ENCODE data around the gene NCOR1.

The NCOR1 gene

GRCh38 chr17:16108386-16108785 is 106.9 kb downstream of the NCOR1 start:
- H3K27me3 ChIP-seq: no peaks in the 10 kb centered on the region
- no peak overlapping the region for H3K4me3 ChIP-seq (ENCODE audit: low read depth in 1 of 2, low read length in 1 of 2)
- H3K9me3 ChIP-seq: no peaks in the 10 kb centered on the region
- no peaks in the 10 kb centered on the region for H3K4me1 ChIP-seq (ENCODE audit: control insufficient read depth in 1 of 2, insufficient read depth in 1 of 2, low read depth in 1 of 2, low read length in 1 of 2)
- H3K36me3 ChIP-seq: peaks cover 60% of the 10 kb centered on the region
- no peak overlapping the region for H3K27ac ChIP-seq
- no peak for TF ChIP-seq CTCF (IDR thresholded peaks at IDR 0.05)

DNA sequence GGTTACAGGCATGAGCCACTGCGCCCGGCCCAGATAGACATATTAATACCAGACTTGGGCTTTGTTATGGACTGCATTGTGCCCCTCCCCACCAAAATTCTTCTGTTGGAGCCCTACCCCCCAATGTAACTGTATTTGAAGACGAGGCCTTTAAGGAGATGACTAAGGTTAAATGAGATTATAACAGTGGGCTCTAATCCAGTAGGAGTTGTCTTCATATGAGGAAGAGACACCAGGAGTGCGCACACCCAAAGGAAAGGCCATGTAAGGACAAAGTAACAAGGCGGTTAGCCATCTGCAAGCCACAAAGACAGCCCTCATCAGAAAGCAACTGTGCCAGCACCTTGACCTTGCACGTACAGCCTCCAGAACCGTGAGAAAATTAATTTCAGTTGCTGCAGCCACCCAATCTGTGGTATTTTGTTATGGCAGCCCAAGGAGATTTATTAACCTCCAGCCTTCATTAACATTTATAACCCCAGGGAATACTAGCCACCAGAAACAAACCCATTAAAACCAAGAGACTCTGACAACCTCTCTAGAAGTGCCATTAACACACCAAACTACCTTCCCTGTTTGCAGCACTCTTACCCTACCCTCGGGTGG is 108.1 kb downstream of the NCOR1 start:
- H3K36me3 ChIP-seq: peaks cover 54% of the 10 kb centered on the region
- no peak overlapping the region for H3K27ac ChIP-seq
- no peaks in the 10 kb centered on the region for H3K9me3 ChIP-seq
- no peak for TF ChIP-seq CTCF (IDR thresholded peaks at IDR 0.05)
- no peaks in the 10 kb centered on the region for H3K27me3 ChIP-seq
- H3K4me1 ChIP-seq (ENCODE audit: control insufficient read depth in 1 of 2, insufficient read depth in 1 of 2, low read depth in 1 of 2, low read length in 1 of 2): no peaks in the 10 kb centered on the region
- no peak overlapping the region for H3K4me3 ChIP-seq (ENCODE audit: low read depth in 1 of 2, low read length in 1 of 2)

DNA sequence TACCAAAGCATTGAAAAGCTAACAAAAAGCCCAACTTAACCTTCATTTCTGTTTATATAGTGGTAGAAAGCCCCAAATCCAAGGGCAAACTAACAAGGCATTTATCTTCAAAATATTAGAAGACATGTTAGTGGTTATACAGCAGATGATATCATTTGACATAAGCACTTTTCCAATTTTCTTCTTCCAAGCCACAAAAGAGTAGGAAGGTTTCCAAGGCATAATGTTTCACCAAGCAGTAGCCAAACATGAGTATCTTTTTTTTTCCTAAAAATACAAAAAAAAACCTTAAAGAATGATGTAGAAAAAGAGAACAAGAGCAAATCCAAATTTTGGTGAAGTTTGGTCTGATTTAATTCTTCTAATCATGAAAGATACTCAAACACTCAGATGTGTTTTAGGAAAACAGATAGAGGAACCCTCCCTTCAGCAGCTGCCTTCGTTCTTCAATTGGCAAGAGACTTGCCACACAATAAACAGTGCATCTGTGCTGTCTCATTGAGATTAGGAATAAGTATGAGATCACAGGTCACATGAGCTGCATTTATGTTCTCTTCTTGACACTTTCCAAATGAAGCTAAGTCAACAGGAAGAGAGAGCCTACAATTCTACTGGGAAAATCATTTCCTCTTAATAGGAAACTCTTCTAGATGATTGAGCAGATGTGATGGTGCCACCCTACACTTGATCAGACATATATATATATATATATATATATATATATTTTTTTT is 109.0 kb downstream of the NCOR1 start:
- no peaks in the 10 kb centered on the region for H3K9me3 ChIP-seq
- H3K4me3 ChIP-seq (ENCODE audit: low read depth in 1 of 2, low read length in 1 of 2): no peak overlapping the region
- H3K27ac ChIP-seq: no peak overlapping the region
- no peak for TF ChIP-seq CTCF (IDR thresholded peaks at IDR 0.05)
- H3K36me3 ChIP-seq: peaks cover 53% of the 10 kb centered on the region
- H3K27me3 ChIP-seq: no peaks in the 10 kb centered on the region
- H3K4me1 ChIP-seq (ENCODE audit: control insufficient read depth in 1 of 2, insufficient read depth in 1 of 2, low read depth in 1 of 2, low read length in 1 of 2): no peaks in the 10 kb centered on the region

DNA sequence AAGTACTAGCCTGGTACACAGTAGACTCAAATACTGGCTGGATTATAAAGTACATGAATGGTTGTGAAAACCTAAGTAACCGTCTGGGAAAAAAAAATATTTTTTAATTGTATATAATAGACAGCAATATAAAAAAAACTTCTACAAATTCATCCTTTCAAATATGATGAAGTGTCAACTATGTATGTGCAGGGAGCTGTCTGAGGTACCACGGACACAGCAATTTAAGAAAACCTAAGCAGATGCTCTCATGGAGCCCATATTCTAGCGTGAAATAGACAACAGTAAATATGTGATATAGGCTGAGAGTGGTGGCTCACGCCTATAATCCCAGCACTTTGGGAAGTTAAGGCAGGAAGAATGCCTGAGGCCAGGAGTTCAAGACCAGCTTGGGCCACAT is 111.1 kb downstream of the NCOR1 start:
- H3K36me3 ChIP-seq: peaks cover 74% of the 10 kb centered on the region
- no peaks in the 10 kb centered on the region for H3K4me1 ChIP-seq (ENCODE audit: control insufficient read depth in 1 of 2, insufficient read depth in 1 of 2, low read depth in 1 of 2, low read length in 1 of 2)
- TF ChIP-seq CTCF (IDR thresholded peaks at IDR 0.05): no peak
- H3K27ac ChIP-seq: no peak overlapping the region
- H3K4me3 ChIP-seq (ENCODE audit: low read depth in 1 of 2, low read length in 1 of 2): no peak overlapping the region
- H3K9me3 ChIP-seq: no peaks in the 10 kb centered on the region
- H3K27me3 ChIP-seq: no peaks in the 10 kb centered on the region

DNA sequence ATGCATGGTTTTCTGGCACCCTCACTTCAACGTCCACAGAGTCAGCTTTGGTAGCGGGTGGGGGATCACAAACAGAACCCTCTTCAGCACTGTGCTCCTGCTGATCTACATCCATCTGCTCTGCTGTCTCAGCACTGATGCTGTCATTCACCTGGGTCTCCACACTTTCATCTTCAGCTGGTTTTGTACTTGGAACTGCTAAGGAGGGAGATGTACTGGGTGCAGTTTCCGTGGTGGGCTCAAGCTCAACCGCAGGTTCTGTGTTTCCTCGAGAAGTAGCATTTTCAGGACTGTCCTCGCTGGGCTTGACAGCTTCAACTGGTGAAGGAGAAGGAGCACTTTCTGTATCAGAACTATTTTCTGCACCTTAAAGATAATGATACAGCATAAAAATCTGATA is 113.9 kb downstream of the NCOR1 start:
- no peak overlapping the region for H3K27ac ChIP-seq
- no peaks in the 10 kb centered on the region for H3K4me1 ChIP-seq (ENCODE audit: control insufficient read depth in 1 of 2, insufficient read depth in 1 of 2, low read depth in 1 of 2, low read length in 1 of 2)
- no peak overlapping the region for H3K4me3 ChIP-seq (ENCODE audit: low read depth in 1 of 2, low read length in 1 of 2)
- no peaks in the 10 kb centered on the region for H3K9me3 ChIP-seq
- no peaks in the 10 kb centered on the region for H3K27me3 ChIP-seq
- peaks cover 81% of the 10 kb centered on the region for H3K36me3 ChIP-seq
- TF ChIP-seq CTCF (IDR thresholded peaks at IDR 0.05): no peak
